ENCODE results near the gene MTMR2. TPM values are rescaled to one million over a fixed set of nuclear protein-coding genes. Genes with fewer than 3 reads are reported as not detected.

Gene MTMR2
- total and polyA plus RNA-seq, 2 of the 13 experiments (the other 11 are each of a cell fraction or from before 2014, with no cell fraction given) = 12.7 to 22.3 TPM

GRCh38 chr11:95897731-95898130 is 26.2 kb downstream of the MTMR2 start:
- no peak overlapping the region for H3K27ac ChIP-seq (ENCODE audit: extremely low read length, insufficient read depth, low read length)
- ChIA-PET POLR2A (no interaction called here), CTCF (ENCODE audit: low intra/inter-chr PET ratio, low total read pairs) (no interaction called here)
- H3K4me1 ChIP-seq (ENCODE audit: insufficient read depth, low read length) = peaks cover 15% of the 10 kb centered on the region
- intact Hi-C loops (cut with micrococcal nuclease; ENCODE audit: unreplicated experiment) (no loop called here), in situ Hi-C loops (cut with HindIII; ENCODE audit: extremely low pct_ligation_motif_present, low pct_unique_long_range_greater_than_20kb) (no loop called here)
- TF ChIP-seq ZNF350 (CRISPR knock-in tag; IDR thresholded peaks at IDR 0.05; ENCODE audit: borderline replicate concordance, low read depth) = no peak
- TF ChIP-seq SIX4 (CRISPR knock-in tag; IDR thresholded peaks at IDR 0.05) = no peak
- TF ChIP-seq, protein P1, sequence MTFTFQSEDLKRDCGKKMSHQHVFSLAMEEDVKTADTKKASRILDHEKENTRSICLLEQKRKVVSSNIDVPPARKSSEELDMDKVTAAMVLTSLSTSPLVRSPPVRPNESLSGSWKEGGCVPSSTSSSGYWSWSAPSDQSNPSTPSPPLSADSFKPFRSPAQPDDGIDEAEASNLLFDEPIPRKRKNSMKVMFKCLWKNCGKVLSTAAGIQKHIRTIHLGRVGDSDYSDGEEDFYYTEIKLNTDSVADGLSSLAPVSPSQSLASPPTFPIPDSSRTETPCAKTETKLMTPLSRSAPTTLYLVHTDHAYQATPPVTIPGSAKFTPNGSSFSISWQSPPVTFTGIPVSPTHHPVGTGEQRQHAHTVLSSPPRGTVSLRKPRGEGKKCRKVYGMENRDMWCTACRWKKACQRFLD (CRISPR knock-in tag; IDR thresholded peaks at IDR 0.05; ENCODE audit: borderline replicate concordance) = no peak
- TF ChIP-seq, protein P2, sequence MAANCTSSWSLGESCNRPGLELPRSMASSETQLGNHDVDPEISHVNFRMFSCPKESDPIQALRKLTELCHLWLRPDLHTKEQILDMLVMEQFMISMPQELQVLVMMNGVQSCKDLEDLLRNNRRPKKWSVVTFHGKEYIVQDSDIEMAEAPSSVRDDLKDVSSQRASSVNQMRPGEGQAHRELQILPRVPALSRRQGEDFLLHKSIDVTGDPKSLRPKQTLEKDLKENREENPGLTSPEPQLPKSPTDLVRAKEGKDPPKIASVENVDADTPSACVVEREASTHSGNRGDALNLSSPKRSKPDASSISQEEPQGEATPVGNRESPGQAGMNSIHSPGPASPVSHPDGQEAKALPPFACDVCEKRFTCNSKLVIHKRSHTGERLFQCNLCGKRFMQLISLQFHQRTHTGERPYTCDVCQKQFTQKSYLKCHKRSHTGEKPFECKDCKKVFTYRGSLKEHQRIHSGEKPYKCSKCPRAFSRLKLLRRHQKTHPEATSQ (CRISPR knock-in tag; IDR thresholded peaks at IDR 0.05; ENCODE audit: borderline replicate concordance) = no peak
- no peak for TF ChIP-seq ZNF230 (CRISPR knock-in tag; IDR thresholded peaks at IDR 0.05)
- TF ChIP-seq, protein P3, sequence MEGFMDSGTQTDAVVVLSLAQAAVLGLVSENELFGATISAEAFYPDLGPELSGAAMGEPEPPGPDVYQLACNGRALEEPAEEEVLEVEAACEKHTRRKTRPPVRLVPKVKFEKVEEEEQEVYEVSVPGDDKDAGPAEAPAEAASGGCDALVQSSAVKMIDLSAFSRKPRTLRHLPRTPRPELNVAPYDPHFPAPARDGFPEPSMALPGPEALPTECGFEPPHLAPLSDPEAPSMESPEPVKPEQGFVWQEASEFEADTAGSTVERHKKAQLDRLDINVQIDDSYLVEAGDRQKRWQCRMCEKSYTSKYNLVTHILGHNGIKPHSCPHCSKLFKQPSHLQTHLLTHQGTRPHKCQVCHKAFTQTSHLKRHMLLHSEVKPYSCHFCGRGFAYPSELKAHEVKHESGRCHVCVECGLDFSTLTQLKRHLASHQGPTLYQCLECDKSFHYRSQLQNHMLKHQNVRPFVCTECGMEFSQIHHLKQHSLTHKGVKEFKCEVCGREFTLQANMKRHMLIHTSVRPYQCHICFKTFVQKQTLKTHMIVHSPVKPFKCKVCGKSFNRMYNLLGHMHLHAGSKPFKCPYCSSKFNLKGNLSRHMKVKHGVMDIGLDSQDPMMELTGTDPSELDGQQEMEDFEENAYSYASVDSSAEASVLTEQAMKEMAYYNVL (CRISPR knock-in tag; IDR thresholded peaks at IDR 0.05; ENCODE audit: borderline replicate concordance) = no peak
- peaks cover 3% of the 10 kb centered on the region for H3K79me2 ChIP-seq (ENCODE audit: insufficient read depth, low read length)
- H4K20me1 ChIP-seq (ENCODE audit: insufficient read depth, low read length) = no peaks in the 10 kb centered on the region
- no peaks in the 10 kb centered on the region for H3K36me3 ChIP-seq (replicated peaks in 1 of 2; ENCODE audit: control insufficient read depth in 1 of 2, insufficient read depth in 2 of 2, low read length in 2 of 2)
- no peak overlapping the region for H2AFZ ChIP-seq (ENCODE audit: low read length)
- no peak for FAIRE-seq
- no peaks in the 10 kb centered on the region for H3K9me3 ChIP-seq (ENCODE audit: low read length)
- no peak for DNase-seq (ENCODE audit: low spot score)
- no peak overlapping the region for H3K4me3 ChIP-seq (replicated peaks in 1 of 3; ENCODE audit: insufficient read depth in 1 of 3, low read depth in 2 of 3, low read length in 3 of 3)
- H3K9ac ChIP-seq (ENCODE audit: insufficient read depth, low read depth, low read length) = no peak overlapping the region
- H3K27me3 ChIP-seq (ENCODE audit: control insufficient read depth in 1 of 2, insufficient read depth in 2 of 2, low read length in 2 of 2) = no peaks in the 10 kb centered on the region
- ATAC-seq = no peak
- 96% methylated on average over 7 of the region's 7 CpGs for WGBS (ENCODE audit: low lambda C conversion rate)
- H3K4me2 ChIP-seq (ENCODE audit: low read depth, low read length) = no peak overlapping the region
- no TSS peak for BruUV-seq (replicated peaks)

Data from HepG2 (cell line).